Measurements from ENCODE around the gene MZB1. TPM values are rescaled to one million over a fixed set of nuclear protein-coding genes. Genes with fewer than 3 reads are reported as not detected.

MZB1 gene
- polyA plus RNA-seq, 1 experiment: not detected

- ChIA-PET CTCF (interaction anchor here (1.7 kb wide), 1 partner anchor 9 kb away, joined by 8 read pairs; no protein-coding TSS in a partner anchor), POLR2A (interaction anchor here (0.6 kb wide), 1 partner anchor 139 kb away, joined by 7 read pairs; no protein-coding TSS in a partner anchor)
- H3K4me3 ChIP-seq (ENCODE audit: low read depth, low read length): no peak overlapping the region
- no peak for DNase-seq (ENCODE audit: low read depth, low spot score)
- no peaks in the 10 kb centered on the region for H3K9me3 ChIP-seq (ENCODE audit: control insufficient read depth, insufficient read depth, low read length)
- TF ChIP-seq CTCF (IDR thresholded peaks at IDR 0.05; ENCODE audit: low read depth, low read length): no peak
- H3K27me3 ChIP-seq (ENCODE audit: control insufficient read depth, insufficient read depth, low read length): no peaks in the 10 kb centered on the region
- H3K27ac ChIP-seq (ENCODE audit: low read depth, low read length): no peak overlapping the region
Observed at GRCh38 chr5:139431706-139432105, 42.0 kb upstream of the MZB1 start.

- ChIA-PET POLR2A (no interaction called here), CTCF (interaction anchor here (0.9 kb wide), 2 partner anchors 83 to 204 kb away, joined by 3 to 6 read pairs; no protein-coding TSS in a partner anchor)
- TF ChIP-seq CTCF (IDR thresholded peaks at IDR 0.05; ENCODE audit: low read depth, low read length): no peak
- Histone ChIP-seq H3K4me3 (ENCODE audit: low read depth, low read length) (no peak overlapping the region), H3K9me3 (ENCODE audit: control insufficient read depth, insufficient read depth, low read length) (no peaks in the 10 kb centered on the region), H3K27ac (ENCODE audit: low read depth, low read length) (no peak overlapping the region), H3K27me3 (ENCODE audit: control insufficient read depth, insufficient read depth, low read length) (no peaks in the 10 kb centered on the region)
- no peak for DNase-seq (ENCODE audit: low read depth, low spot score)
Observed at GRCh38 chr5:139430015-139430414, 40.3 kb upstream of the MZB1 start.

- no peak overlapping the region for H3K4me3 ChIP-seq (ENCODE audit: low read depth, low read length)
- TF ChIP-seq CTCF (IDR thresholded peaks at IDR 0.05; ENCODE audit: low read depth, low read length): no peak
- ChIA-PET CTCF (interaction anchor here (9.0 kb wide), 1 partner anchor 88 kb away, joined by 231 read pairs; no protein-coding TSS in a partner anchor), POLR2A (no interaction called here)
- H3K27me3 ChIP-seq (ENCODE audit: control insufficient read depth, insufficient read depth, low read length): no peaks in the 10 kb centered on the region
- peak overlapping the region; percentile 11 for H3K27ac ChIP-seq (ENCODE audit: low read depth, low read length)
- DNase-seq (ENCODE audit: low read depth, low spot score): no peak
- H3K9me3 ChIP-seq (ENCODE audit: control insufficient read depth, insufficient read depth, low read length): no peaks in the 10 kb centered on the region
Observed at GRCh38 chr5:139426203-139426885, 36.6 kb upstream of the MZB1 start.

- no peaks in the 10 kb centered on the region for H3K27me3 ChIP-seq (ENCODE audit: control insufficient read depth, insufficient read depth, low read length)
- ChIA-PET POLR2A (no interaction called here), CTCF (interaction anchor here (1.0 to 9.0 kb wide), 3 partner anchors 9 to 341 kb away, joined by 3 to 231 read pairs (median 4); no protein-coding TSS in a partner anchor)
- H3K27ac ChIP-seq (ENCODE audit: low read depth, low read length): no peak overlapping the region
- DNase-seq (ENCODE audit: low read depth, low spot score): no peak
- no peaks in the 10 kb centered on the region for H3K9me3 ChIP-seq (ENCODE audit: control insufficient read depth, insufficient read depth, low read length)
- TF ChIP-seq CTCF (IDR thresholded peaks at IDR 0.05; ENCODE audit: low read depth, low read length): no peak
- H3K4me3 ChIP-seq (ENCODE audit: low read depth, low read length): no peak overlapping the region
Observed at GRCh38 chr5:139425497-139425896, 35.8 kb upstream of the MZB1 start.

GRCh38 chr5:139422307-139422893 is 32.7 kb upstream of the MZB1 start:
- POLR2A ChIA-PET: interaction anchor here (0.7 to 0.8 kb wide), 3 partner anchors 70 to 224 kb away, joined by 3 to 4 read pairs (median 3); partner anchors contain the start of gene SIL1
- Histone ChIP-seq H3K4me3 (ENCODE audit: low read depth, low read length) (no peak overlapping the region), H3K27ac (ENCODE audit: low read depth, low read length) (no peak overlapping the region), H3K9me3 (ENCODE audit: control insufficient read depth, insufficient read depth, low read length) (no peaks in the 10 kb centered on the region), H3K27me3 (ENCODE audit: control insufficient read depth, insufficient read depth, low read length) (no peaks in the 10 kb centered on the region)
- peak; percentile 51 for DNase-seq (ENCODE audit: low read depth, low spot score)
- CTCF ChIA-PET: interaction anchor here (0.6 to 9.0 kb wide), 37 partner anchors 8 to 343 kb away, joined by 3 to 231 read pairs (median 4); partner anchors contain the start of genes DNAJC18, SPATA24 and STING1
- TF ChIP-seq CTCF (IDR thresholded peaks at IDR 0.05; ENCODE audit: low read depth, low read length): peak; percentile 90
